OCI-LY1 (cell line): ENCODE results near the gene DHRS1.

ENCODE experiments used
- H2AFZ ChIP-seq: fragments of 200-600 bp; sonication (generic), shearing (Covaris generic); 2 replicates; pipeline ENCODE4 v1.6.0; 2014; ENCODE audit warnings: antibody characterized with exemption, mild to moderate bottlenecking, low read length
- H3F3A ChIP-seq: fragments of 200-600 bp; sonication (generic), shearing (Covaris generic); 2 replicates; pipeline ENCODE4 v1.6.0; 2014; ENCODE audit warnings: mild to moderate bottlenecking, antibody characterized with exemption, low read length, moderate library complexity; ENCODE audit not compliant: insufficient read depth
- H3K27ac ChIP-seq: fragments of 200-600 bp; sonication (generic); 2 replicates; pipeline ENCODE4 v1.5.1; 2014; ENCODE audit warnings: low read length, mixed run types, mild to moderate bottlenecking, low read depth; ENCODE audit not compliant: poor library complexity, severe bottlenecking
- H3K27me3 ChIP-seq: fragments of 200-600 bp; sonication (generic); 2 replicates; pipeline ENCODE4 v1.6.0; 2014; ENCODE audit warnings: antibody characterized with exemption, mild to moderate bottlenecking, low read length, moderate library complexity; ENCODE audit not compliant: insufficient read depth
- H3K36me3 ChIP-seq: fragments of 200-600 bp; sonication (generic); 2 replicates; pipeline ENCODE4 v1.6.1; 2014; ENCODE audit warnings: mild to moderate bottlenecking, antibody characterized with exemption, low read length, moderate library complexity, mixed read lengths; ENCODE audit not compliant: insufficient read depth
- H3K4me1 ChIP-seq: fragments of 200-600 bp; sonication (generic); 2 replicates; pipeline ENCODE4 v1.5.1; 2014; ENCODE audit warnings: mild to moderate bottlenecking, low read length, moderate library complexity; ENCODE audit not compliant: insufficient read depth, severe bottlenecking
- H3K4me2 ChIP-seq: fragments of 200-600 bp; sonication (generic), shearing (Covaris generic); 2 replicates; pipeline ENCODE4 v1.6.1; 2014; ENCODE audit warnings: low read length
- H3K4me3 ChIP-seq: fragments of 200-600 bp; sonication (generic); 2 replicates; pipeline ENCODE4 v1.5.1; 2014; ENCODE audit warnings: low read length, low read depth, mild to moderate bottlenecking, mixed read lengths; ENCODE audit not compliant: poor library complexity, severe bottlenecking
- H3K79me2 ChIP-seq: fragments of 200-600 bp; shearing (Covaris generic); 2 replicates; pipeline ENCODE4 v1.6.1; 2016; ENCODE audit warnings: mixed run types, low read length, mixed read lengths; ENCODE audit not compliant: insufficient read depth
- H3K9ac ChIP-seq: fragments of 200-600 bp; sonication (generic), shearing (Covaris generic); 2 replicates; pipeline ENCODE4 v1.6.1; 2014; ENCODE audit warnings: mild to moderate bottlenecking, low read length, mixed read lengths
- H3K9me2 ChIP-seq: fragments of 200-600 bp; sonication (generic), shearing (Covaris generic); 2 replicates; pipeline ENCODE4 v1.6.1; 2014; ENCODE audit warnings: low read depth, mild to moderate bottlenecking, low read length, mixed read lengths
- H3K9me3 ChIP-seq: fragments of 200-600 bp; shearing (Covaris generic); 2 replicates; pipeline ENCODE4 v1.6.1; 2014; ENCODE audit warnings: low read length, mixed read lengths
- H4K20me1 ChIP-seq: fragments of 200-600 bp; sonication (generic), shearing (Covaris generic); 2 replicates; pipeline ENCODE4 v1.6.0; 2016; ENCODE audit warnings: mild to moderate bottlenecking, low read length; ENCODE audit not compliant: insufficient read depth
- CTCF ChIP-seq: fragments of 200-600 bp; sonication (generic), shearing (Covaris generic); IDR thresholded peaks from 2 replicates; pipeline ENCODE4 v1.5.1; 2017; ENCODE audit warnings: mild to moderate bottlenecking, antibody characterized with exemption, low read length, moderate library complexity, mixed read lengths
- EZH2 ChIP-seq: fragments of 200-600 bp; sonication (generic), shearing (Covaris generic); IDR thresholded peaks from 2 replicates; pipeline ENCODE4 v1.8.0; 2017; ENCODE audit warnings: borderline replicate concordance, mixed run types, mild to moderate bottlenecking, antibody characterized with exemption, low read length, moderate library complexity, mixed read lengths

The DHRS1 gene

GRCh38 chr14:24284501-24285035 lies 15.0 kb downstream of the DHRS1 start:
- H3K4me1 ChIP-seq = no peaks in the 10 kb centered on the region
- H3K9me2 ChIP-seq = no peaks in the 10 kb centered on the region
- no peaks in the 10 kb centered on the region for H3K27me3 ChIP-seq
- no peaks in the 10 kb centered on the region for H4K20me1 ChIP-seq
- H3K36me3 ChIP-seq = peaks cover 4% of the 10 kb centered on the region; the same call in 1 of the 2 replicates
- H3K4me2 ChIP-seq = no peak overlapping the region
- H3K79me2 ChIP-seq = no peaks in the 10 kb centered on the region
- no peak overlapping the region for H2AFZ ChIP-seq
- TF ChIP-seq CTCF (no peak), EZH2 (no peak)
- no peak overlapping the region for H3K9ac ChIP-seq
- no peaks in the 10 kb centered on the region for H3K9me3 ChIP-seq
- H3F3A ChIP-seq = no peaks in the 10 kb centered on the region
- no peak overlapping the region for H3K27ac ChIP-seq
- no peak overlapping the region for H3K4me3 ChIP-seq

GRCh38 chr14:24283796-24284460 lies 15.7 kb downstream of the DHRS1 start:
- Histone ChIP-seq H3K9ac (no peak overlapping the region), H3K9me2 (no peaks in the 10 kb centered on the region), H4K20me1 (no peaks in the 10 kb centered on the region), H3K4me3 (no peak overlapping the region), H3K27ac (no peak overlapping the region), H3K4me1 (peaks cover 6% of the 10 kb centered on the region), H3K36me3 (no peaks in the 10 kb centered on the region), H3F3A (no peaks in the 10 kb centered on the region), H2AFZ (no peak overlapping the region), H3K9me3 (no peaks in the 10 kb centered on the region), H3K4me2 (no peak overlapping the region), H3K79me2 (no peaks in the 10 kb centered on the region), H3K27me3 (no peaks in the 10 kb centered on the region)
- no peak for TF ChIP-seq EZH2
- no peak for TF ChIP-seq CTCF

- H3K9ac ChIP-seq = no peak overlapping the region
- H2AFZ ChIP-seq = no peak overlapping the region
- H3K27ac ChIP-seq = no peak overlapping the region
- no peaks in the 10 kb centered on the region for H3K27me3 ChIP-seq
- no peaks in the 10 kb centered on the region for H3K79me2 ChIP-seq
- H3K4me1 ChIP-seq = peaks cover 11% of the 10 kb centered on the region
- H3K4me3 ChIP-seq = no peak overlapping the region
- H3K36me3 ChIP-seq = no peaks in the 10 kb centered on the region
- H3K4me2 ChIP-seq = no peak overlapping the region
- no peaks in the 10 kb centered on the region for H4K20me1 ChIP-seq
- TF ChIP-seq EZH2 (no peak), CTCF (no peak)
- H3F3A ChIP-seq = no peaks in the 10 kb centered on the region
- no peaks in the 10 kb centered on the region for H3K9me3 ChIP-seq
- no peaks in the 10 kb centered on the region for H3K9me2 ChIP-seq
These were observed 16.8 kb downstream of the DHRS1 start for GRCh38 chr14:24282736-24283135.
